ENCODE results near the gene COPZ2. TPM values are rescaled to one million over a fixed set of nuclear protein-coding genes. Genes with fewer than 3 reads are reported as not detected.
A peak's percentile ranks its signal among the peaks of the same experiment; 100 is the strongest.

Gene COPZ2
- total RNA-seq, 2 experiments from 2014 or later: 4.3 to 4.6 TPM

- DNase-seq (peak; percentile 26), ATAC-seq (peak; percentile 80)
- H3K36me3 Mint-ChIP-seq (ENCODE audit: low read depth): no peaks in the 10 kb centered on the region
- H3K9me3 Mint-ChIP-seq: no peaks in the 10 kb centered on the region
- H3K4me1 Mint-ChIP-seq (ENCODE audit: low read depth): peaks cover 2% of the 10 kb centered on the region
- CTCF ChIA-PET: interaction anchor here (1.0 to 3.2 kb wide), 6 partner anchors 11 to 1033 kb away, joined by 3 to 17 read pairs (median 10); partner anchors contain the start of gene CDK5RAP3
- H3K27ac Mint-ChIP-seq: no peak overlapping the region
- no peak for TF ChIP-seq CTCF (IDR thresholded peaks at IDR 0.05)
- intact Hi-C loops (cut with micrococcal nuclease): no loop called here
- POLR2A ChIA-PET: interaction anchor here (1.2 kb wide), 1 partner anchor 35 kb away, joined by 4 read pairs; no protein-coding TSS in a partner anchor
- H3K27me3 Mint-ChIP-seq: peaks cover 8% of the 10 kb centered on the region
- H3K4me3 Mint-ChIP-seq: no peak overlapping the region
Measured at GRCh38 chr17:47999582-47999981, 38.0 kb downstream of the COPZ2 start.

DNA sequence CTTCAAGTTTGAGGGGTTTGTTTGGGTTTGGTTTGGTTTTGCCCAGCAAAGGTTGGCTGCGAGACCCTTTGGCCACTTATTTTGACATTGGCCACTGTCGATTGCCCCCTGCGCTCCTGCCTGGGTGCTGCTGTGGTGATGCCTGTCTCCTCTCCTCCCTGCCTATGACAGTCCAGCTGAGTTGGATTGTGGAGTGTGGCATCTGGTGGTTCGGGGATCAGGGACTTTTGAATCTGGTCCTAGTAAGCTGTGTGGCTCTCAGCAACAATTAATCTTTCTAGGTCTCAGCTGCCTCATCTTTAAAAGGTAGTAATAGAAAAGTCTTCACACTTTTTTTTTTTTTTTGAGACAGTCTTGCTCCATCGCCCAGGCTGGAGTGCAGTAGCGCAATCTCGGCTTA is 39.6 kb downstream of the COPZ2 start:
- Mint-ChIP-seq H3K36me3 (ENCODE audit: low read depth) (no peaks in the 10 kb centered on the region), H3K27ac (no peak overlapping the region), H3K9me3 (no peaks in the 10 kb centered on the region), H3K27me3 (peaks cover 2% of the 10 kb centered on the region), H3K4me3 (no peak overlapping the region), H3K4me1 (ENCODE audit: low read depth) (peaks cover 2% of the 10 kb centered on the region)
- no peak for ATAC-seq
- ChIA-PET CTCF (no interaction called here), POLR2A (no interaction called here)
- intact Hi-C loops (cut with micrococcal nuclease): no loop called here
- TF ChIP-seq CTCF (IDR thresholded peaks at IDR 0.05): no peak
- DNase-seq: no peak

DNA sequence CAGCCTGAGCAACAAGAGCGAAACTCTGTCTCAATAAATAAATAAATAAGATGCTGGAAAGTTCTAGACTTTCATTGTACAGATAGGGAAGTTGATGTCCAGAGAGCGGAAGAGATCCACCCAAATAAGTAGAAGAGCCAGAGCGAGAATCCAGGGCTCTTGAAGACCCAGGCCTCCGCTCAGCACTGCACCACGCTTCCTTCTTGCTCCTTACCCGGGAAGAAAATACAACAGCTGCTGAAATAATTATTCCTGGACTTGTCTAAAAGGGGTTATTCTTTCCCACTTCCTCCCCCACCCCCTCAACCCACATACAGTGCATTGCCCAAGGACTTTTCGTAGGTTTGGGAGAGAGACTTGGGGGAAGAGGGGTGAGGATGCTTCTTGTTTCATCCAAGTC is 40.0 kb downstream of the COPZ2 start:
- no peak overlapping the region for H3K27ac Mint-ChIP-seq
- DNase-seq (no peak), ATAC-seq (no peak)
- no peaks in the 10 kb centered on the region for H3K36me3 Mint-ChIP-seq (ENCODE audit: low read depth)
- ChIA-PET POLR2A (no interaction called here), CTCF (no interaction called here)
- H3K27me3 Mint-ChIP-seq: peaks cover 2% of the 10 kb centered on the region
- intact Hi-C loops (cut with micrococcal nuclease): no loop called here
- H3K9me3 Mint-ChIP-seq: no peaks in the 10 kb centered on the region
- no peak overlapping the region for H3K4me3 Mint-ChIP-seq
- H3K4me1 Mint-ChIP-seq (ENCODE audit: low read depth): no peaks in the 10 kb centered on the region
- TF ChIP-seq CTCF (IDR thresholded peaks at IDR 0.05): no peak

- ATAC-seq (no peak), DNase-seq (no peak)
- no peaks in the 10 kb centered on the region for H3K36me3 Mint-ChIP-seq (ENCODE audit: low read depth)
- no peak for TF ChIP-seq CTCF (IDR thresholded peaks at IDR 0.05)
- H3K4me3 Mint-ChIP-seq: no peak overlapping the region
- peaks cover 2% of the 10 kb centered on the region for H3K27me3 Mint-ChIP-seq
- H3K9me3 Mint-ChIP-seq: no peaks in the 10 kb centered on the region
- no peaks in the 10 kb centered on the region for H3K4me1 Mint-ChIP-seq (ENCODE audit: low read depth)
- intact Hi-C loops (cut with micrococcal nuclease): no loop called here
- no peak overlapping the region for H3K27ac Mint-ChIP-seq
- ChIA-PET POLR2A (no interaction called here), CTCF (interaction anchor here (0.8 kb wide), 1 partner anchor 26 kb away, joined by 3 read pairs; the partner anchor contains the start of gene CDK5RAP3)
Measured at GRCh38 chr17:47996201-47996600, 41.4 kb downstream of the COPZ2 start.

- CTCF ChIA-PET: interaction anchor here (0.8 kb wide), 1 partner anchor 25 kb away, joined by 3 read pairs; the partner anchor contains the start of gene CDK5RAP3
- Mint-ChIP-seq H3K9me3 (no peaks in the 10 kb centered on the region), H3K27ac (no peak overlapping the region)
Measured at GRCh38 chr17:47995241-47995935, 42.2 kb downstream of the COPZ2 start.

More at GRCh38 chr17:47995241-47995935, 42.2 kb downstream of the COPZ2 start:
- H3K36me3 Mint-ChIP-seq (ENCODE audit: low read depth): no peaks in the 10 kb centered on the region
- H3K4me1 Mint-ChIP-seq (ENCODE audit: low read depth): no peaks in the 10 kb centered on the region
- no peak for ATAC-seq
- TF ChIP-seq CTCF (IDR thresholded peaks at IDR 0.05): no peak
- H3K27me3 Mint-ChIP-seq: peaks cover 2% of the 10 kb centered on the region
- intact Hi-C loops (cut with micrococcal nuclease): no loop called here
- H3K4me3 Mint-ChIP-seq: no peak overlapping the region
- POLR2A ChIA-PET: interaction anchor here (1.5 kb wide), 1 partner anchor 12 kb away, joined by 4 read pairs; no protein-coding TSS in a partner anchor
- no peak for DNase-seq
